NCI-H187 treated with DMSO at 0.1 percent for 48 hours (cell line): ENCODE results near the gene EPB41L4B.
"Not testable (repeated sequence)": the region's sequence is repeated elsewhere in the genome, so short reads cannot be mapped to it uniquely, and the experiment has no call there.

Experiments used
- DNase-seq: peaks from one replicate; lab custom pipeline; 2025; lab: John Stamatoyannopoulos, UW

EPB41L4B gene

DNA sequence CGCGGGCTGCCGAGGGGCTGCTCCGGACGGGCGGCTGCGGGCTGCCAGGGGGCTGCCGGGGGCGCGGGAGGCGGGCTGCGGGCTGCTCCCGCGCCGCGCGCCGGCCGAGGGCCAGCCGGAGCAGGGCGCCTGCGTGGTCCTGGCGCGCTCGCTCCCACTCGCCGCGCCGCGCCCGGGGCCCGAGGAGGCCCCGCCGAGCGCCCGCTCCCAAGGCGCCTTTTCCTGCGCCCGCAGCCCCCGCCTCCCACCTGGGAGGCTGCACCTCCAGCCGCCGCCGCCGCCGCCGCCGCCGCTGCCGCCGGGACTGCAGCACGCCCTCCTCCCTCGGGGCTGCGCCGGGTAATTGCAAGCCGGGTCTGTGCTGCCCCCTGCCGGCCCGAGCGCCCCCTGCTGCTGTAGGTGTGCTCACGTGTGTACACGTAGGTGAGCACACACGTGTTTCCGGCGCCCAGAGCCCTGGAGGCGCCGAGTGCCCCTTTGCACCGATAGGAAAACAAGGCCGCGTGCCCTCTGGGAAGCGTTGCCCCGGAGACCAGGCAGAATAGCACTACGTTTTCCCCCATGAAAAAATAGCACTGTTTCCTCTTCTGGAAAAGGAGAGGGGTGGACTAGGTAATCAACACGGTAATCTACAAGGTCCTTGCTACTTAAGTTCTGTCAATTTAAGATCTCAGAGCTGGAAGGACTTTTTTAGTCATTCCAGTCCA lies at the start of gene EPB41L4B:
TSS of gene EPB41L4B (minus strand) at position 318 of the 707 bp plus-strand sequence. CDS start 613 bp downstream, outside the sequence.
- peak; percentile 26 for DNase-seq

DNA sequence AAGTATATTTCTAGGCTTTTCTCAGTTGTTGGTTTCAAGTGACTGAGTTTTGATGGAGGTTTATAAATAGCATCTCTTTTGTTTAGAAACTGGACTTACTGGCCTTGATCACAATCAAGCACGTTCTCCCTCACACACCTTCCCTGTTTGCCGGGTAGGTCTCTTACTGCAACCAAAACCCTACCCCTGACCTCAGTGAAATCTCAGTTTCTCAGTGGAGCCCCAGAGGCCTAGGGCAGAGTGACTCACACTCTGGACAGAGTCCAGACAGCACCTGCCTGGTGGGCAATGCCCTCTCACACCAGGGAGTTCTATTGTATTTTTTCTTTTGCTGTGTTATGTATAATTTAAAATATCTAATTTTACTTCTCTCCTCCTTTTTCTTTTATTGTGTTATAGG lies 48.4 kb upstream of the EPB41L4B start:
- no peak for DNase-seq

DNA sequence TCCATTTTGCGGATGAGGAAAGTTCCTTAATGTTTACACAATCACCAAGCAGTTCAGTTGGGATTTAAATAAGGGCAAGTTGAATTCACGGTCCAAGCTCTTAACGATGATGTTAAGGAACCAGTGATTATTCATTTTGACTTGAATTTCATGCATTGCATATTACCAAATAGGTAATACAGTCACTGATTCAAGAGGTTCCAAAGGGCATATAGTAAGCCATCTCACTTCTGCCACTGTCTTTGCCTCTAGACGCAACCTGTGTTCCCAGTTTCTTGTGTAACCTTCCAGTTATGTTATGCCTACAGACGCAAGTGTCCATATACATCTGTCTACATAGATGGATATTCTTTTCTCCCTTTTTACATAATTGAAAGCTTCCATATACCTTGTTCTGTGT lies 39.9 kb upstream of the EPB41L4B start:
- no peak for DNase-seq

DNA sequence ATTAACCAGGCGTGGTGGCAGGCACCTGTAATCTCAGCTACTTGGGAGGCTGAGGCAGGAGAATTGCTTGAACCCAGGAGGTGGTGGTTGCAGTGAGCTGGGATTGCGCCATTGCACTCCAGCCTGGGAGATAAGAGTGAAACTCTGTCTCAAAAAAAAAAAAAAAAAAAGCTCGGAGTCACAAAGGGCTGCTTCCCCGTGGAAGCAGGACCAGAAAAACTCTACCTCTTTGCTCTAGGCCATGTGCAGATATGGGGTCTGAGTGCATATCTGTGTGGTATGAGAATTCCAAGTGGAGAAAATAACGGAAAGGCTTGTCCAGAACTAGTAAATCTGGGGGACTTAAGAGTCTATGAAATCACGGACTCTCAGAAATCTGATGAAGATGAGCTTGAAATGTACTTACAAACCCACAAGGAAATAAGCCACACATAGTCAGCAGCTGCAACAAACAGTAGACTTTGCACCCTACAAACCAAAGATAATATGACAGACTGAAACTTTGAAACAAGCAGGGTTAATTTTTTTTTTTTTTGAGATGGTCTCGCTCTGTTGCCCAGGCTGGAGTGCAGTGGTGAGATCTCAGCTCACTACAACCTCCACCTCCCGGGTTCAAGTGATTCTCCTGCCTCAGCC lies 38.2 kb upstream of the EPB41L4B start:
- not testable (repeated sequence) for DNase-seq

DNA sequence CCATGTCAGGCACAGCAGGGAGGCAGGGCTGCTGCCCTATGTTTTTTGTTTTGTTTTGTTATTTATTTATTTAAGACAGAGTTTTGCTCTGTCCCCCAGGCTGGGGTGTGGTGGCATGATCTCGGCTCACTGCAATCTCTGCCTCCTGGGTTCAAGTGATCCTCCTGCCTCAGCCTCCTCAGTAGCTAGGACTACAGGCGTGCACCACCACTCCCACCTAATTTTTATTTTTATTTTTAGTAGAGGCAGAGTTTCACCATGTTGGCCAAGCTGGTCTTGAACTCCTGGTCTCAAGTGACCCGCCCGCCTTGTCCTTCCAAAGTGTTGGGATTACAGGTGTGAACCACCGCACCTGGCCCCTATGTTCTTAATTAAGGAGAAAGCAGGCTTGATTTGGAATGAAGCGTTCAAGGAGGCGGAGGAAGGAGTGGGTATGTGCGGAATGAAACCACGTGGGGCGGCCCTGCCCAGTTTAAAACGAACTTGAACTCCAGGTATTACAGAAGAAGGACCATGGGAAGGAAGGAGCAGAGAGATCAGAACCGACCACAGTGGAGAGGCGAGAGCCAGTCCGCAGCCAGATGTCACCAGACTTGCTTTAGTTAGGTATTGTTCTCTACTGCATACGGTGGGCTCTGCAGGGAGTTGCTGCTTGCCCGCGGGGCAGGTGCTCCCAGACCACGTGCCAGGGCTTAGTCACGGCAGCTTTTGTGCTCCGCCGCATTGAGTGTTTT lies 34.9 kb upstream of the EPB41L4B start:
- DNase-seq = no peak

DNA sequence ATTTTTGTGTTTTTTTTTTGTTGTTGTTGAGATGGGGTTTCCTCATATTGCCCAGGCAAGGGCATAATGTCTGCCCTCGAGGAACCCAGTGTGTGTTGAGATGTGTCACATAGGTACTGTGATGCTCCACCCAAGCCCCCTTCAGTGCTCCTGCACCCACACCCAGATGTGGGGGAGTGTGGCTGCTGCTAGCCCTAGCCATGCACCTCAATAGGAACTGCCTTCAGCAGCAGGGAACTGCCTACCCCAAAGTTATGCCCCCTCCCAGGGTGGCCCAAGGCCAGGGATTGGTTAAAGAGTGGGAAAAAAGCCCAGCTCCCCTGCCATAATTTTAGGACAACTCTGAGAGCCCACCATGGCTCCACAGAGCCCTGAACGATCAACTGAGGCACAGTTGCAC lies 33.3 kb upstream of the EPB41L4B start:
- DNase-seq = no peak

DNA sequence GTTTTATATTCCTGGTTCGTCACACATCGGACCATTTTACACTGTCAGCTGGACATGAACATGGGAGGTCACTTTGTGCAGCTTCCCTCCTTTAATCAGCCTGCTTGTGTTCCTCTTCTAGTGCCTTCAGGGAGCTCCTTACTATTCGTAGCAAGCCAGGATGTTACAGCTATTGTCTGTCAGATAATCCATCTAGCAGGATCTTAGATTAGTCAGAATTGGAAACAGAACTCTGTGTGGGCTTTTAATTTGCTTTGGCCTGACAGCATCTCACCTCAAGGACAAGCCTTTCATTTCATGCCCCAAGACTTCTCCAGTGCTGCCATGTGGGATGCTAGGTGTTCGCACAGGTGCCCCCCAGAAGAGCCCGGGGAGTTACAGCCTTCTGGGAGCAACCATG lies 30.2 kb upstream of the EPB41L4B start:
- DNase-seq = no peak

DNA sequence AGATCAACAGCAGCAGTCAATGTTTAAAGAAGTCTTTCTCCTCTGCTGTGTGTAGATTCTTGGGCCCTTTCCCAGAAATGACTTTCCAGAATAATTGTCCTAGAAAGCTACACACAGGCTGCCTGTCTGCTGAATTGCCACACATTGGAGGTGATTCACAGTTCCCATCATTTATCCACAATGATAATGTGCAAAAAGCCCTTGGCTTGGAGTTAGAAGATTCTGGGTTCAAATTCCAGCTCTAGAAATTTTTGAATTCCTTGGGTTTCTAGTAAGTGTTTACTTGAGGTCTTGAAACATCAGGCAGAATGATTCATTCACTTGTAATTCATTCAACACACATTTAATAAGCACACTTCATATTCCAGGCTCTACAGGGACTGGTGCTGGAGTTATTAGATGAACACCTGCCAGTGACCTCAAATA lies 28.6 kb upstream of the EPB41L4B start:
- no peak for DNase-seq

DNA sequence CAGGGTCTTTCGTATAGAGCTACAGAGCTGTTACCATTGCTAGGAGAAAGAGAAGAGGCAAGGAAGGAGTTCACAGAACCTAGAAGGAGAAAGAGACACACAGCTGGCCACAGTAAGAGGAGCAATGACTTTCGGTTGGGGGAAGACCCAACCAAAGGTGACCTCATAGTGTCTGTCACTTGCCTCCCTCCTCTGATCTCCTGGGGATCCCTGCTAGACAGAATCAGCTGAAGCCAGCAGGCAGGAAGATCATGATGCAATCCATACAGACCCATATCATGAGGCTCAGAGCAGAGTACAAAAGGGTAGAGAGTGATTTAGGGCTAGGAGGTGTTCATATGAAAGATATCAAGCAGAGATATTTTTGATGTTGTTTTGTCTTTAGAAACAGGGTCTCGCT lies 26.0 kb upstream of the EPB41L4B start:
- DNase-seq = no peak

DNA sequence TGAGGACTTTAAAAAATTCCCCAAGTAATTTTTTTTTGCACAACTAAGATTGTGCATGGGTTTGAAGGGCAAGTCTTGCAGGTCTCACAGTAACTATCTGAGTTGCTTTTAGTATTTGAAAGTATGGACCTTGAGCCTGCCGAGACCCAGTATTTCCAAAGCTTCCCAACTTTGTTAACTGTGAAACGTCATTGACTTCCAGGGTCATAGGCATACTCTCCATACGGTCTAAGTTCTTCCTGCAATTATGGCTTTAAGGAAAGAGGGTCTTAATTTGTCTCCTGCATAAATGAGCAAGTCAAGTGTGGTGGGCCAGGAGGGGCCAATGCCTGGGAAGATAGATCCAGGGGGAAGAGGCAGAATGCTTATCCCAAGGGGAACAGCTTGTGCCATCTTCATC lies 24.0 kb upstream of the EPB41L4B start:
- no peak for DNase-seq

DNA sequence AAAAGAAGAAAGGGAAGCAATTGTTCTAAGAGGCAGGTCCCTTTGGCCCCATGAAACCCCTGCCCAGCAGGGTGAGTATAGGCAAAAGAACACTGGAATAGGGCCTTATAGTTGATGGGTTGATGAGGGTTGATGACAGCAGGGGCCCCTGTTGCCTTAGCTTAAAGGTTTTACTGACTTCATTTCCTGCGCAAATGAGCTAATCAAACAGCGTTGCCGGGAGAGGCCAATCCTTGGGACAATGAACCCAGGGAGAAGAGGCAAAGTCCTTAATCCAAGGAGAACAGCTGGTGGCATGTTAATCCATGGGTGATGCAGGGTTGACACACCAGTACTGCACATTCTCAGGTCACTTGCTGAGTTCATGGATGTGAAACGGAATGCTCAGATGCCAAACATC lies 22.0 kb upstream of the EPB41L4B start:
- DNase-seq = no peak

DNA sequence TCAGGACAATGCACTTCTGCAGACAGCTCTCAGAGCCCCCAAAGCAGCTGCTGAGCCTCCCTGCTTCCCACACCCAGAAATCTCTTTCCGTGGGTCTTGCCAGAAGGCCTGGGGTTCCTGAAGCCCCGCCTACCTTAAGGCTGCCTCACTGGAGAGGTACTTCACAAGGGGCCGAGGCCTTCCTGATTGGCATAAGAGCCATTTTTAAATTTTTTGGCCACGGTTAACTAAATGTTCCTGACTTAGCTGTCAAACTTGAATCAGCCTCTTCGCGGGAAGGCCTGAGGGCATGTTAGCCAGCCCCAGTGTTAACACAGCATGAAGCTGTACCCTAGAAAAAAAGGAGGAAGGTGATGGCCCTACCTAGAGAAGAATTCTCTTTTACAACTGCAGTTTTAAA lies 20.7 kb upstream of the EPB41L4B start:
- DNase-seq = no peak

DNA sequence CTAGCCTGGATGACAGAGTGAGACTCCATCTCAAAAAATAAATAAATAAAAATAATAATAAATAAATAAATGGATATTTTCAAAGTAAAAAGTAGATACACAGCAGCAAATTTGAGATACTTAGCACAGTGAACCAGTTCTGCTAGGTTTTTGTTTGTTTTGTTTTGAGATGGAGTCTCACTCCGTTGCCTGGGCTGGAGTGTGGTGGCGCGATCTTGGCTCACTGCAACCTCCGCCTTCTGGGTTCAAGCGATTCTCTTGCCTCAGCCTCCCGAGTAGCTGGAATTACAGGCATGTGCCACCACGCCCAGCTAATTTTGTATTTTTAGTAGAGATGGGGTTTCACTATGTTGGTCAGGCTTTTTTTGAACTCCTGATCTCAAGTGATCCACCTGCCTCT lies 20.1 kb upstream of the EPB41L4B start:
- not testable (repeated sequence) for DNase-seq

DNA sequence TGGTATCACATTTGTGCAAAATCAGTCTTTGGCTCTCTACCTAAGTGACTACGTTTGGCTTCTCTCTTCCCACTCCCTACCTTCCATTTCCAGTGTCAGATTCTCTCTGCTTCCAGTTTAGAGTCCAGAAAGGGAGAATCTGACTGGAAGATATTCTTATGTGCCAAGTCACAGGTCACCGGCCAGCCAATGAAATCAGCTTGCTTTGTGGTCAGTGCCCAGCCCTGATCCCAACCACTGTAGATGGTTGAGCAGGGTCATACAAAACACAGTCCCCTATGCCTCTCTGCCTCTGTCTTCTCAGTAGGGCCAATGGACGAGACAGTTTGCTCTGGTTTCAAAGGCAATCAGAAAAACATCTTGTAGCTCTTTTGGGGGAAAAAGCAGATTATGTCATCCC lies 15.6 kb upstream of the EPB41L4B start:
- no peak for DNase-seq

DNA sequence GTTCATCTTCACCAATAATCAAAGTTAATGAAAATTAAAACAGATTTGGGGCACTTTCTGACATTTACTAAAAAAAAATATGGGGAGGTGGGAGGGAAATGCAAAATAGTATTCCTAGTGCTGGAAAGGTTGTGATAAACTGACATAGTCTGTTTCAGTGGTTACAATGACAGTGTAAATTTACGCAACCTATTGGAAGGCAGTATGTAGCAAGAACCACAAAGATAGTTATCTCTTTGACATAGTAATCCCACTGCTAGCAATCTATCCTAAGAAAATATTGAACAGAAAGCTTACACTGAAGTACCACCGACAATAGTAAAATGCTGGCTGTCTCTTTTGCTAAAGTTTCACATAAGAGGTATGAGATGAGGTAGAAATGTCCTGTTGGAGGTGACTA lies 15.1 kb upstream of the EPB41L4B start:
- DNase-seq = no peak

DNA sequence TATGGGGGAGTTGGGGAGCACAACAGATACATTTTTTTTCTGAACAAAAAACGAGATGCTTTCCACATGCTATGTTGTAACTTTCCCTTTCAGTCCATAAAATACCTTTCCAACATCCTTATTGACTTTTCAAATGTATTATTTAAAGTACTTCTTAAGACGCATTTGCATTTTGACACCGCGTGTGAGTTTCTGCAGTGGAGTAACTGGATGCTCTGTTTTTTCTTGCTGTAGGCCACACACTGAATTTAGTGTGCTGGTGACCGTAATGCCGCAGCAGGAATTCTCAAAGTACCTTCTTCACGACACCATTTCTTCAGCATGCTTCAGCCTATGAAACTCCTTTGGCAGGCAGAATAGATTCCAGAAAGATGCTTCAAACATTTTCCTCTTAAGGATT lies 14.3 kb upstream of the EPB41L4B start:
- no peak for DNase-seq

DNA sequence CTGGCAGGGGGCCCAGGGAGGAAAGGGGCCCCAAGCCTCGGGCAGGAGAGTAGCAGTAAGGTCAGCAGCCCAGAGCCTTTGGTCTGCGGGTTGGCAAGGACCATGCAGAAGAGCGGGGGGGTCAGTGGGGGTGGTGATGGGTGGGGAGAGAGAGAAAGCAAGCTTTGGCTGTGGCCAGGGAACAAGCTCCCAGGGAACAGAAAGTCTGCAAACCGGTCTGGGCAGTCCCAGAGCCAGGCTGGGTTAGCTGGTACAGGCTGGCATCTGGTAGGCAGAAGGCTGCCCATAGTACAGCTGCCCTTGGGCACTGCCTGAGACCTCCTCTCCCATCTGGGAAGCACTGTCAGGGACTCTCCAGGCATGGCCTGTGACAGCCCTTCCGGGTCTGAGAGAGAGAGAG lies 10.5 kb upstream of the EPB41L4B start:
- no peak for DNase-seq

DNA sequence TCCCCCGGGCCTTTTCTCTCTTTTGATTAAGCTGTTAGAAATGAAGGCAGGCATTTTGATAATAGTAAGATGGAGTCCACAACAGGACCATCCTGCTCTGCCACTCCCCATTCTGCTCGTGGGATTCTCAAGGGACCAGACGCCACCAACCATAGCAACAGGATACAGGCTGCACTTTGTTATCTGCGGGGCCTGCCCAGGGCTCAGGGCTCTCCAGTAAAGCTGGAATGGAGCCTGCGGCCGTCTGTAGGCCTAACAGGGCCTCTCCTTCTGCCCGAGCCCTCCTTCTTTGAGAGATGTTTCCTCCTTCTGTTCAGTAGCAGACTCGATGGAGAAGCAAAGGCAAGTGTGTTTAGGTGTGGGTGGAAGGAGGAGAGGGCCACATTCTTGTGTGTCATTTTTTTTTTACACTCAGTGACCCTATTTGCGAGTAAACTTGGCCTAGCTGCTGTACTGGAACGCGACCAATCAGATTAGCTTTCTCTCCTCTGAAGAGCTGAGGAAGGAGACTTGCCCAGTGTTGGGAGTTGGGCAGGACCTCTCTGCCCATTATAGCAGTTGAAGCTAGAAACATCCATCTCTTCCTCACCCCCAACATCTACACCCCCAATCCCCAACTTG lies 8.9 kb upstream of the EPB41L4B start:
- peak; percentile 12 for DNase-seq

DNA sequence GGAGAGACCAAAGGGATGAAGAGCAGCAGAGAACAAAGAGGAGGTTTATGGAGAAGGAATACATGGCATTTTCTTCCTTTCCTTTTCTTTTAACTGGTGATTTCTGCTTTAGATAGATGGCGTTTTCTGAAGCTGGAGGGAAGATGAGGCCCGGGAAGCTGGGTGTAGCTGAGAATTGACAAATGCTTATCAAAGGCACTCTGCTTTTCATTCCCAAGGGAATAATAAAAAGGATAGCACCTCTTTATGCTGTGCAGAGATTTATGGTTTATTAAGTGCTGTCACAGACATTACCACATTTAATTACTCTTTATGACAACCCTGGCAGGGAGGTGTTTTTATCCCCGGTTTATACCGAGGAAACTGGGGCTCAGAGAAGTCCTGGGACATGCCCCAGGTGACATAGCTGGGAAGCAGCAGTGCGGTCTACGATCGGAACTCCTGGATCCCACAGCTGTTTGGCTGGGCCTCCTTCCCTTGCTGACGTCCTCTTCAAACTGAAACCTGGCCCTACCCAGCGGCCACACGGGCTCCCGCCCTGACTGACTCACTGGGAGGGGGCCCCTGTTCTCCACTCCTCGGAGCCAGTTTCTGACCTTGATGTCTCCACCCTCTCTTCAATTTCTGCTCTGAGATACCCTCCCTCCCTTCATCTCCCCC lies 8.2 kb upstream of the EPB41L4B start:
- DNase-seq = peak; percentile 18

DNA sequence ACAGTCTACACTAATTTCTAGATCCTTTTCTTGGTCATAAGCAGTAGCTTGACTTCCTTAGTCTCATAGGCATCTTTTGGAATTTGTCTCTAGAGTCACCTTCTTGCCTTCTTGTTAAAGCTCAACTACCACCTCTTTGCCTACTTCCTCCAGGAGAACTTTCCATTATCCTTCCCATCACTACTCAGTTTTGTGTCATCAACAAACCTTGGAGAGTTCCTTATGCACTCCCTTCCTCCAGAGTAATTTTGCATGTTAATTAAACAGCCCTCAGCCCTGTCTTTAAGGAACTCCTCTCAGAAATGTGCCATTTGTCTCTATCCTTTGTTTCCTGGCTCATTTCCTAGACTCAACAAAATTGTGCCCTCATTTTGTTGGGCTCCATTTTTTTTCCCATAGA lies 4.2 kb upstream of the EPB41L4B start:
- no peak for DNase-seq

DNA sequence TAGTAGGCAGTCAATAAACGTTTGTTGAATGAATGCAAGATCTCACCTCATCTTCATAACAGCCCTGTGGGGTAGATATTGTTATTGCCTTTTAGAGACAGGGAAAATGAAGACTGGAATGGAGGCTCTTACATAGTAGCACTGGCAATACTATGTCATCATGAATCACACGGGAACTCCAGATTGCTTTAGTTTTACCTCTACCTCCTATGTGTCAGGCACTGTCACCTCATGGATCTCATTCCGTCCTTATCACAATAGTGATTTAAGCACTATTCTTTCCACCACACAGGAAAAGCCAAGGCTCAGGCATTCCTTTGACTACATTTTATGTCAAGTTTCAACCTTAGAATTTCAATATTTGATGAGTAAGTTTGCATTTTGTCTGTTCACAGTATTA lies 2.9 kb upstream of the EPB41L4B start:
- no peak for DNase-seq

DNA sequence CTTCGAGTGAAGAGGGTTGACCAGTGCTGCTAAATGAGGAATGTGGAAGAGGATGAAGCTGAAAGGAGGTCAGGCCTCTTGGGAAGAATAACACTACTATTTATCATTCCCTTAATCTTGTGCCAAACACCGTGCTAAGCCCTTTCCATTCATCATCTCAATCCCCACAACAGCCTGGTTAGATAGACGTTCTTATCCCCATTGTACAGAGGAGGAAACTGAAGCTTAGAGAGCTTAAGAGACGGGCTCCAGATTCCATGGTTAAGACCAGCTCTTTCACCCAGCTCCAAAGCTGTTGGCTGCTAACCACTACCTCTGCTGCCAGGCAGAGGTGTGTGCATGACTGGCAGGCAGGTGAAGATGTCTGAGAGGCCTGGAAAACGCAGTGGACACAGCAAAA lies 868 bp upstream of the EPB41L4B start:
- no peak for DNase-seq
